Calu3 (cell line): ENCODE measurements around the gene PHF12. TPM values are rescaled to one million over a fixed set of nuclear protein-coding genes. Genes with fewer than 3 reads are reported as not detected.
A peak's percentile ranks its signal among the peaks of the same experiment; 100 is the strongest.
"Not testable (repeated sequence)": the region's sequence is repeated elsewhere in the genome, so short reads cannot be mapped to it uniquely, and the experiment has no call there.

Source experiments
- BruUV-seq: library from RNA; stranded (reverse); fragments of 400-500 nt; replicated peaks from 2 replicates; lab custom pipeline; 2021; lab: Mats Ljungman, UMichigan
- CTCF ChIA-PET: fragments of 300-600 bp; sonication (Branson Sonifier 250); formaldehyde crosslinking; loops from one replicate; lab custom pipeline; 2022; ENCODE audit warnings: antibody characterized with exemption; lab: Charles Lee
- DNase-seq: peaks from one replicate; pipeline ENCODE4 v3.0.0; 2022
- H3K27ac Mint-ChIP-seq: one replicate; pipeline ENCODE4 v1.8.0; 2022; ENCODE audit warnings: mixed read lengths; ENCODE audit not compliant: unreplicated experiment
- H3K27me3 Mint-ChIP-seq: one replicate; pipeline ENCODE4 v1.8.0; 2022; ENCODE audit warnings: mixed read lengths; ENCODE audit not compliant: unreplicated experiment
- H3K36me3 Mint-ChIP-seq: one replicate; pipeline ENCODE4 v1.8.0; 2022; ENCODE audit warnings: mild to moderate bottlenecking, moderate library complexity, mixed read lengths; ENCODE audit not compliant: insufficient read depth, unreplicated experiment
- H3K4me1 Mint-ChIP-seq: one replicate; pipeline ENCODE4 v1.8.0; 2022; ENCODE audit warnings: mild to moderate bottlenecking, low read depth, mixed read lengths; ENCODE audit not compliant: unreplicated experiment
- H3K4me3 Mint-ChIP-seq: one replicate; pipeline ENCODE4 v1.8.0; 2022; ENCODE audit warnings: mild to moderate bottlenecking, low read depth, moderate library complexity, mixed read lengths; ENCODE audit not compliant: unreplicated experiment
- H3K9me3 Mint-ChIP-seq: one replicate; pipeline ENCODE4 v1.8.0; 2022; ENCODE audit warnings: low read depth, mixed read lengths; ENCODE audit not compliant: unreplicated experiment
- intact Hi-C: fragments of 100-400 bp; cut with micrococcal nuclease; formaldehyde crosslinking; loops from one replicate; pipeline ENCODE4 v1.10.0; 2022; ENCODE audit not compliant: unreplicated experiment
- total RNA-seq: library from RNA; stranded (reverse); gene quantifications from 2 replicates; pipeline ENCODE4 v1.2.3, GENCODE V29; 2022
- TF ChIP-seq, protein P1 (sequence below): fragments of 200-600 bp; IDR thresholded peaks from one replicate; pipeline ENCODE4 v1.8.0; 2022; ENCODE audit warnings: antibody characterized with exemption; ENCODE audit not compliant: unreplicated experiment

PHF12 gene
- total RNA-seq, 1 experiment from 2014 or later: 54.0 TPM

- CTCF ChIA-PET: no interaction called here
- no peaks in the 10 kb centered on the region for H3K9me3 Mint-ChIP-seq
- intact Hi-C loops: no loop called here
- no peak overlapping the region for H3K27ac Mint-ChIP-seq
- H3K27me3 Mint-ChIP-seq: no peaks in the 10 kb centered on the region
- TF ChIP-seq, protein P1, sequence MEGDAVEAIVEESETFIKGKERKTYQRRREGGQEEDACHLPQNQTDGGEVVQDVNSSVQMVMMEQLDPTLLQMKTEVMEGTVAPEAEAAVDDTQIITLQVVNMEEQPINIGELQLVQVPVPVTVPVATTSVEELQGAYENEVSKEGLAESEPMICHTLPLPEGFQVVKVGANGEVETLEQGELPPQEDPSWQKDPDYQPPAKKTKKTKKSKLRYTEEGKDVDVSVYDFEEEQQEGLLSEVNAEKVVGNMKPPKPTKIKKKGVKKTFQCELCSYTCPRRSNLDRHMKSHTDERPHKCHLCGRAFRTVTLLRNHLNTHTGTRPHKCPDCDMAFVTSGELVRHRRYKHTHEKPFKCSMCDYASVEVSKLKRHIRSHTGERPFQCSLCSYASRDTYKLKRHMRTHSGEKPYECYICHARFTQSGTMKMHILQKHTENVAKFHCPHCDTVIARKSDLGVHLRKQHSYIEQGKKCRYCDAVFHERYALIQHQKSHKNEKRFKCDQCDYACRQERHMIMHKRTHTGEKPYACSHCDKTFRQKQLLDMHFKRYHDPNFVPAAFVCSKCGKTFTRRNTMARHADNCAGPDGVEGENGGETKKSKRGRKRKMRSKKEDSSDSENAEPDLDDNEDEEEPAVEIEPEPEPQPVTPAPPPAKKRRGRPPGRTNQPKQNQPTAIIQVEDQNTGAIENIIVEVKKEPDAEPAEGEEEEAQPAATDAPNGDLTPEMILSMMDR: no peak
- peaks cover 52% of the 10 kb centered on the region for H3K36me3 Mint-ChIP-seq
- peaks cover 21% of the 10 kb centered on the region for H3K4me1 Mint-ChIP-seq
- no peak overlapping the region for H3K4me3 Mint-ChIP-seq
- BruUV-seq: no TSS peak
- DNase-seq: no peak
These were observed 45.0 kb downstream of the PHF12 start for GRCh38 chr17:28906276-28906675.

DNA sequence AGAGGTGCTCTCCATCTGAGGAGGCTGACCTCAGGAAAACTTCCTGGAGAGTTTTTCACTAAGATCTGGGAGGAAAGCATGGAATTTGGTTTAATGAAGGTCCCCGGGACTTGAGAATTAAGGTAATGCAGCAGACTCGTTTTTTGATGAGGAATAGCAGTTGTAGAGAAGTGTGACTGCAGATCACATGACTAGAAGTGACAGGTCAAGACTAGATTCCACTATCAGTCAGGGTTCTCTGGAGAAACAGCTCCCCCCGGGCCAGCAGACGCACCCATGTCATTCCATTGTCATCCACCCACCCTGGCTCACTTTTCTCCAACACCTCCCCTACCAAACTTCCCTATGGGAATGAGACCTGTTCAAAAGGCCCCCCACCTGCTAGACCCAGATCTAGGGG is 46.5 kb downstream of the PHF12 start:
- CTCF ChIA-PET: interaction anchor here (0.7 kb wide), 1 partner anchor 32 kb away, joined by 3 read pairs; no protein-coding TSS in a partner anchor
- no TSS peak for BruUV-seq
- intact Hi-C loops: loop anchor here (5.0 kb wide), 1 partner anchor 142 kb away; no protein-coding TSS in a partner anchor
- no peak for DNase-seq
- peaks cover 21% of the 10 kb centered on the region for H3K4me1 Mint-ChIP-seq
- H3K27ac Mint-ChIP-seq: no peak overlapping the region
- H3K27me3 Mint-ChIP-seq: no peaks in the 10 kb centered on the region
- no peak overlapping the region for H3K4me3 Mint-ChIP-seq
- peaks cover 52% of the 10 kb centered on the region for H3K36me3 Mint-ChIP-seq
- no peaks in the 10 kb centered on the region for H3K9me3 Mint-ChIP-seq
- TF ChIP-seq, protein P1: no peak

DNA sequence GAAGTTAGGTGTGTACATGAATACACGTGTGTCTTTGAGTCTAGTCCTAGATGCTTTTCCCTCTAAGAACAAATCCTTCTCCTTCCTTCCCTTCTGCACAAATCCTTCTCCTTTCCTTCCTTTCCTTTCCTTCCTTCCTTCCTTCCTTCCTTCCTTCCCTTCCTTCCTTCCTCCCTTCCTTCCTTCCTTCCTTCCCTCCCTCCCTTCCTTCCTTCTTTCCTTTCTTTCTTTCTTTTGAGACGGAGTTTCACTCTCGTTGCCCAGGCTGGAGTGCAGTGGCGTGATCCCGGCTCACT is 47.8 kb downstream of the PHF12 start:
- H3K4me1 Mint-ChIP-seq: peaks cover 21% of the 10 kb centered on the region
- CTCF ChIA-PET: interaction anchor here (0.7 to 0.9 kb wide), 2 partner anchors 29 to 139 kb away, joined by 3 to 5 read pairs; no protein-coding TSS in a partner anchor
- not testable (repeated sequence) for H3K27me3 Mint-ChIP-seq, DNase-seq, H3K9me3 Mint-ChIP-seq, BruUV-seq, H3K27ac Mint-ChIP-seq
- intact Hi-C loops: loop anchor here (5.0 kb wide), 1 partner anchor 141 kb away; no protein-coding TSS in a partner anchor
- H3K4me3 Mint-ChIP-seq: peak overlapping the region; percentile 70
- H3K36me3 Mint-ChIP-seq: peaks cover 50% of the 10 kb centered on the region

DNA sequence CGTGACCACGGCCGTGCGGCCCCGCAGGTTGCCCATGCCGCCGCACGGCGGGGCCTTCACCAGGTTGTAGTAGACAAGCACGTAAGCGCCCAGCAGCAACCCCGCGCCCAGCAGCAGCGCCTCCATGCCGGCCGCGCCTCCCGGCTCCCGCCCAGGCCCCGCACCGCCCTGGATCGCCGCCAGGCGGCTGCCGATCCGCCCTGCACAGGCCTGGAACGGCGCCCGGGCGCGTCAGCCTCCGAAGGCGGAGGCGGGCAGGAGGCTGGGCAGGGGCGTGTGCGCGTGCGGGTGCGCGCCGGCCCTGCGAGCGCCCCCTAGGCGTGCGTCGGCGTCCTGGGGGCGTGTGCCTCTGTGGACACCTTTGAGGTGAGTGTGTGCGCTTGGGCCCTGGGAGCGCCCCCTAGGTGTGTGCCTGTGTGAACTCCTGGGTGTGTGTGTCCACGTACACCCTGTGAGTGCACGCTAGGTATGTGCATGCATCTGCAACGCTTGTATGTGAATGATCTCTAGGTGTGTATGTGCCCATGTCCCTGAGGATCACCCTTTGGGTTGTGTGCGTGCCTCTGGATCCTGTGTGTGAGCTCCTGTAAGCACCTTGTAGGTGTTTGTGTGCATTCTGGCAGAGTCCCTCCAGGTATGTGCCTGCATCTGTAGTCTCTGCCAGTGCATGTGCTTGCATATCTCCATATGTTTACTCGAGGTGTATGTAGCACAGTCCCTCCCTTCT is 48.3 kb downstream of the PHF12 start, which contains the start of gene DHRS13:
TSS of gene DHRS13 (minus strand) at position 261 of the 727 bp plus-strand sequence. CDS start at position 126, 135 bp downstream.
- H3K9me3 Mint-ChIP-seq: no peaks in the 10 kb centered on the region
- peaks cover 21% of the 10 kb centered on the region for H3K4me1 Mint-ChIP-seq
- peak within 1 kb of the TSS; percentile 70 for H3K4me3 Mint-ChIP-seq
- no peaks in the 10 kb centered on the region for H3K27me3 Mint-ChIP-seq
- intact Hi-C loops: loop anchor here (5.0 kb wide), 1 partner anchor 141 kb away; no protein-coding TSS in a partner anchor
- BruUV-seq: no TSS peak
- peak within 1 kb of the TSS; percentile 1 for H3K27ac Mint-ChIP-seq
- DNase-seq: peak; percentile 98
- TF ChIP-seq, protein P1: peak; percentile 97
- peaks cover 55% of the 10 kb centered on the region for H3K36me3 Mint-ChIP-seq
- CTCF ChIA-PET: interaction anchor here (0.9 to 1.1 kb wide), 2 partner anchors 139 to 177 kb away, joined by 3 to 4 read pairs; partner anchors contain the start of gene TLCD1
